Measurements from ENCODE around the gene CLDN6.

- TF ChIP-seq ZNF274 (IDR thresholded peaks at IDR 0.05; ENCODE audit: low read depth, low read length): no peak
- TF ChIP-seq SUZ12 (IDR thresholded peaks at IDR 0.05; ENCODE audit: extremely low read depth, insufficient read depth, insufficient read length): no peak
- no peak for TF ChIP-seq YY1 (IDR thresholded peaks at IDR 0.05; ENCODE audit: insufficient read depth, insufficient read length)
Observed at GRCh38 chr16:3045758-3046640, 28.0 kb upstream of the CLDN6 start, which contains the start of gene MMP25.

Data from NT2/D1 (cell line).